H1 (cell line): ENCODE results near the gene SSTR3. TPM values are rescaled to one million over a fixed set of nuclear protein-coding genes. Genes with fewer than 3 reads are reported as not detected.

Experiments used
- CTCF ChIA-PET: fragments of 300-600 bp; sonication (Branson Sonifier 250); formaldehyde crosslinking; loops from one replicate; lab custom pipeline; 2021; ENCODE audit not compliant: partially characterized antibody; lab: Charles Lee
- POLR2A ChIA-PET: fragments of 300-600 bp; sonication (Branson Sonifier 250); formaldehyde crosslinking; loops from one replicate; lab custom pipeline; 2021; ENCODE audit warnings: inconsistent platforms; ENCODE audit not compliant: partially characterized antibody; lab: Charles Lee
- DNase-seq, 2 experiments: peaks; one replicate each; pipeline versions ENCODE4 v3.0.0 to v3.0.0-alpha.2; 2010 to 2022; ENCODE audit warnings: low spot score in 2 of 2, low read depth in 1 of 2, mixed read lengths in 1 of 2
- FAIRE-seq: peaks from 2 replicates; lab custom pipeline; 2011; peaks lifted over from hg19 to GRCh38; lab: Jason Lieb, UNC
- H2AFZ ChIP-seq: 2 replicates; pipeline ENCODE4 v1.8.1; 2012; ENCODE audit warnings: low read length, inconsistent platforms
- H2AK5ac ChIP-seq: 2 replicates; pipeline ENCODE4 v1.6.1; 2013; ENCODE audit warnings: low read depth, low read length
- H2BK120ac ChIP-seq: replicated peaks from 2 replicates; pipeline ENCODE3; 2013; ENCODE audit warnings: low read depth, low read length, inconsistent platforms
- H2BK12ac ChIP-seq: 2 replicates; pipeline ENCODE4 v1.6.1; 2013; ENCODE audit warnings: low read depth, low read length
- H2BK15ac ChIP-seq: 2 replicates; pipeline ENCODE4 v1.6.1; 2013; ENCODE audit warnings: low read length
- H2BK20ac ChIP-seq: 2 replicates; pipeline ENCODE4 v1.6.1; 2013; ENCODE audit warnings: low read length
- H2BK5ac ChIP-seq: 2 replicates; pipeline ENCODE4 v1.6.1; 2013; ENCODE audit warnings: low read depth, low read length
- H3K14ac ChIP-seq: 2 replicates; pipeline ENCODE4 v1.6.1; 2013; ENCODE audit warnings: inconsistent platforms; ENCODE audit not compliant: insufficient read length
- H3K18ac ChIP-seq: 2 replicates; pipeline ENCODE4 v1.6.1; 2013; ENCODE audit warnings: low read length; ENCODE audit errors: extremely low read depth
- H3K23ac ChIP-seq: 2 replicates; pipeline ENCODE4 v1.6.1; 2013; ENCODE audit warnings: inconsistent platforms; ENCODE audit not compliant: insufficient read length
- H3K23me2 ChIP-seq: 2 replicates; pipeline ENCODE4 v1.6.1; 2013; ENCODE audit warnings: low read depth, low read length
- H3K27ac ChIP-seq: 2 replicates; pipeline ENCODE4 v1.6.1; 2011; ENCODE audit warnings: low read depth, low read length, inconsistent platforms
- H3K27me3 ChIP-seq, 4 experiments: replicated peaks in 1 of 4; 1 replicate in 1 of 4; 2 replicates in 3 of 4; pipeline versions ENCODE4 v1.6.1 to v1.8.1; 2011 to 2013; ENCODE audit warnings: low read length in 3 of 4, mild to moderate bottlenecking in 3 of 4, inconsistent platforms in 2 of 4, mixed read lengths in 2 of 4, moderate library complexity in 1 of 4; ENCODE audit not compliant: control insufficient read depth in 3 of 4, insufficient read depth in 3 of 4; ENCODE audit errors: extremely low read depth in 1 of 4
- H3K36me3 ChIP-seq, 4 experiments: 2 replicates each; pipeline versions ENCODE4 v1.6.1 to v1.8.1; 2011 to 2013; ENCODE audit warnings: mild to moderate bottlenecking in 4 of 4, low read length in 3 of 4, moderate library complexity in 2 of 4, control low read depth in 1 of 4, inconsistent platforms in 1 of 4; ENCODE audit not compliant: insufficient read depth in 4 of 4, control insufficient read depth in 2 of 4
- H3K4ac ChIP-seq: replicated peaks from 2 replicates; pipeline ENCODE3; 2013; ENCODE audit warnings: low read length, low read depth, mixed read lengths, inconsistent platforms; ENCODE audit not compliant: insufficient read length
- H3K4me1 ChIP-seq, 4 experiments: replicated peaks in 1 of 4; 1 replicate in 1 of 4; 2 replicates in 3 of 4; pipeline versions ENCODE4 v1.6.1 to v1.8.1; 2011 to 2013; ENCODE audit warnings: low read length in 3 of 4, inconsistent platforms in 2 of 4, mixed read lengths in 1 of 4; ENCODE audit not compliant: insufficient read depth in 4 of 4, control insufficient read depth in 3 of 4
- H3K4me2 ChIP-seq, 2 experiments: 2 replicates each; pipeline versions ENCODE4 v1.6.1 to v1.8.1; 2011 to 2013; ENCODE audit warnings: low read depth in 2 of 2, low read length in 2 of 2, control low read depth in 1 of 2, inconsistent platforms in 1 of 2, mild to moderate bottlenecking in 1 of 2; ENCODE audit not compliant: insufficient read depth in 1 of 2
- H3K4me3 ChIP-seq, 4 experiments: fragments of 200-600, 300-600 bp in 1 of 4; sonication (generic), shearing (Covaris generic), sonication (Bioruptor Twin) in 1 of 4; 2 replicates each; pipeline versions ENCODE4 v1.5.1 to v1.8.1; 2011 to 2016; ENCODE audit warnings: low read length in 4 of 4, low read depth in 3 of 4, control low read depth in 2 of 4, inconsistent platforms in 2 of 4, mild to moderate bottlenecking in 2 of 4, mixed read lengths in 1 of 4, moderate library complexity in 1 of 4; ENCODE audit not compliant: insufficient read depth in 2 of 4; ENCODE audit errors: extremely low read depth in 1 of 4
- H3K56ac ChIP-seq: replicated peaks from 2 replicates; pipeline ENCODE3; 2013; ENCODE audit warnings: low read depth, mild to moderate bottlenecking, mixed read lengths, low read length, inconsistent platforms; ENCODE audit not compliant: insufficient read length
- H3K79me1 ChIP-seq: 2 replicates; pipeline ENCODE4 v1.6.1; 2013; ENCODE audit warnings: low read depth, low read length, control low read depth
- H3K79me2 ChIP-seq, 2 experiments: 2 replicates each; pipeline versions ENCODE4 v1.6.1 to v1.8.1; 2012 to 2013; ENCODE audit warnings: low read length in 2 of 2, mild to moderate bottlenecking in 2 of 2, inconsistent platforms in 1 of 2; ENCODE audit not compliant: insufficient read depth in 2 of 2, control insufficient read depth in 1 of 2
- H3K9ac ChIP-seq, 4 experiments: replicated peaks in 1 of 4; 1 replicate in 1 of 4; 2 replicates in 3 of 4; pipeline versions ENCODE4 v1.6.1 to v1.8.1; 2011 to 2013; ENCODE audit warnings: low read depth in 3 of 4, low read length in 3 of 4, control low read depth in 2 of 4, mild to moderate bottlenecking in 2 of 4, moderate library complexity in 2 of 4, inconsistent platforms in 1 of 4; ENCODE audit errors: extremely low read depth in 1 of 4
- H3K9me3 ChIP-seq, 2 experiments: 2 replicates each; pipeline versions ENCODE4 v1.6.1 to v1.8.1; 2012 to 2013; ENCODE audit warnings: mild to moderate bottlenecking in 2 of 2, moderate library complexity in 2 of 2, control low read depth in 1 of 2, inconsistent platforms in 1 of 2, low read depth in 1 of 2, low read length in 1 of 2, mixed read lengths in 1 of 2; ENCODE audit not compliant: insufficient read depth in 2 of 2
- H4K20me1 ChIP-seq, 2 experiments: replicated peaks in 1 of 2; 2 replicates each; pipeline versions ENCODE3 to v1.8.1; 2011 to 2013; ENCODE audit warnings: inconsistent platforms in 2 of 2, low read length in 2 of 2, mild to moderate bottlenecking in 1 of 2; ENCODE audit not compliant: insufficient read depth in 2 of 2, control insufficient read depth in 1 of 2
- H4K5ac ChIP-seq: 2 replicates; pipeline ENCODE4 v1.6.1; 2013; ENCODE audit warnings: low read length, low read depth, mixed read lengths, inconsistent platforms; ENCODE audit not compliant: insufficient read length
- H4K8ac ChIP-seq: 2 replicates; pipeline ENCODE4 v1.8.0; 2013; ENCODE audit warnings: mild to moderate bottlenecking, moderate library complexity, low read length, inconsistent platforms; ENCODE audit not compliant: insufficient read depth; ENCODE audit errors: extremely low read depth
- H4K91ac ChIP-seq: replicated peaks from 2 replicates; pipeline ENCODE3; 2013; ENCODE audit warnings: low read length, mixed read lengths, inconsistent platforms; ENCODE audit not compliant: insufficient read length
- CHD1 ChIP-seq: IDR thresholded peaks from 2 replicates; pipeline ENCODE4 v1.6.1; 2012; ENCODE audit warnings: low read depth, low read length, improper control_type of control experiment
- CTBP2 ChIP-seq: IDR thresholded peaks from 2 replicates; pipeline ENCODE4 v1.7.0; 2011; ENCODE audit warnings: borderline replicate concordance, mild to moderate bottlenecking, moderate library complexity, mixed read lengths, low read length; ENCODE audit not compliant: insufficient read depth, insufficient read length
- WGBS, 2 experiments: shearing (Covaris generic) in 1 of 2; methylation state at CpG; one replicate each; pipeline versions ENCODE4 v1.1.6 to v1.1.7; 2013 to 2015; ENCODE audit warnings: low lambda C conversion rate in 2 of 2, mixed read lengths in 2 of 2, inconsistent platforms in 1 of 2, low coverage in 1 of 2, missing lambda C conversion rate in 1 of 2; ENCODE audit not compliant: insufficient replicate concordance in 2 of 2, insufficient coverage in 1 of 2, insufficient read length in 1 of 2; ENCODE audit errors: extremely low coverage in 1 of 2, missing lambda C conversion rate in 1 of 2; 5-methylcytosine and 5-hydroxymethylcytosine counted together
- polyA plus RNA-seq, 7 experiments: library from polyadenylated mRNA; depleted of rRNA in 3 of 7; stranded (reverse) in 5 of 7; unstranded in 2 of 7; fragments of >200 nt in 5 of 7; fragments of 200-250 nt in 2 of 7; gene quantifications; 1 replicate in 5 of 7; 2 replicates in 1 of 7; 4 replicates in 1 of 7; pipeline versions ENCODE4 v1.2.1 to v1.2.3, GENCODE V29; 2011 to 2013; ENCODE audit warnings: missing spikeins in 2 of 7, mixed read lengths in 2 of 7
- total RNA-seq: library from RNA; stranded (reverse); fragmentation: NEBNext Ultra II Directional; extraction: Animal tissue kit (Norgen Biotek cat#: 25700); gene quantifications from 2 replicates; pipeline ENCODE4 v1.2.1, GENCODE V29; 2021

Gene SSTR3
- total and polyA plus RNA-seq, 2 of the 8 experiments (the other 6 are each of a cell fraction or from before 2014, with no cell fraction given): 0.22 to 0.77 TPM

GRCh38 chr22:37214731-37215030 lies 2.4 kb upstream of the SSTR3 start:
- no peak overlapping the region for H2BK15ac ChIP-seq
- DNase-seq (no peak), FAIRE-seq (no peak)
- H3K4me3 ChIP-seq: no peak overlapping the region
- 78% methylated on average over 13 of the region's 13 CpGs; no CpG with 5 or more reads in 1 of the 2 experiments for WGBS, 2 experiments
- CTCF ChIA-PET: interaction anchor here (1.4 kb wide), 1 partner anchor 10 kb away, joined by 4 read pairs; no protein-coding TSS in a partner anchor
- no peak overlapping the region for H3K18ac ChIP-seq
- H2AK5ac ChIP-seq: no peak overlapping the region
- H2AFZ ChIP-seq: no peak overlapping the region
- POLR2A ChIA-PET: no interaction called here
- no peaks in the 10 kb centered on the region for H3K9me3 ChIP-seq
- H3K27me3 ChIP-seq: peaks cover 0 to 4% (median 1%) of the 10 kb centered on the region in 4 experiments; a peak in 3 of 7 replicates
- no peak overlapping the region for H3K23ac ChIP-seq
- H3K9ac ChIP-seq: no peak overlapping the region
- no peak overlapping the region for H2BK20ac ChIP-seq
- no peak overlapping the region for H3K27ac ChIP-seq
- TF ChIP-seq CTBP2: no peak
- TF ChIP-seq CHD1: no peak
- H4K5ac ChIP-seq: no peak overlapping the region
- no peaks in the 10 kb centered on the region for H3K79me2 ChIP-seq
- H2BK120ac ChIP-seq: no peak overlapping the region
- no peak overlapping the region for H3K4me2 ChIP-seq
- no peak overlapping the region for H4K91ac ChIP-seq
- peaks cover 3% of the 10 kb centered on the region; the same call in 1 of the 2 replicates for H3K23me2 ChIP-seq
- no peak overlapping the region for H3K4ac ChIP-seq
- H2BK12ac ChIP-seq: no peak overlapping the region
- no peaks in the 10 kb centered on the region for H3K79me1 ChIP-seq
- H3K36me3 ChIP-seq: no peaks in the 10 kb centered on the region
- H2BK5ac ChIP-seq: no peak overlapping the region
- H3K56ac ChIP-seq: no peak overlapping the region
- H4K20me1 ChIP-seq: no peaks in the 10 kb centered on the region
- H3K14ac ChIP-seq: no peak overlapping the region
- H4K8ac ChIP-seq: no peak overlapping the region
- H3K4me1 ChIP-seq: peaks cover 0 to 8% (median 3%) of the 10 kb centered on the region in 4 experiments; a peak in 6 of 7 replicates
